GM21526 (cell line): ENCODE data around the gene SCGN.

ENCODE experiments used
- ATAC-seq: cut with Tn5 transposase; IDR thresholded peaks from one replicate; pipeline ENCODE4 v1.9.1; 2021; ENCODE audit warnings: moderate library complexity; ENCODE audit not compliant: unreplicated experiment, low FRiP score

The SCGN gene

DNA sequence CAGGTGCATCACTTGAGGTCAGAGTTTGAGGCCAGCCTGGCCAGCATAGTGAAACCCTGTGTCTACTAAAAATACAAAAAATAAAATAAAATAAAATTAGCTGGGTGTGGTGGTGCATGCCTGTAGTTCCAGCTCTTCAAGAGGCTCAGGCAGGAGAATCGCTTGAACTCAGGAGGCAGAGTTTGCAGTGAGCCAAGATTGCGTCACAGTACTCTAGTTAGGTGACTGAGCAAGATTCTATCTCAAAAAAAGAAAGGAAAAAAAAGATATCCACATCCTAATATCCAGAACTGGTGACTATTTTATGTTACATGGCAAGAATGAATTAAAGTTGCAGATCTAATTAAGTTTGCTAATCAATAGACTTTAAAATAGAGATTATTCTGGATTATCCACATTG is 32.5 kb downstream of the SCGN start:
- ATAC-seq = no peak

DNA sequence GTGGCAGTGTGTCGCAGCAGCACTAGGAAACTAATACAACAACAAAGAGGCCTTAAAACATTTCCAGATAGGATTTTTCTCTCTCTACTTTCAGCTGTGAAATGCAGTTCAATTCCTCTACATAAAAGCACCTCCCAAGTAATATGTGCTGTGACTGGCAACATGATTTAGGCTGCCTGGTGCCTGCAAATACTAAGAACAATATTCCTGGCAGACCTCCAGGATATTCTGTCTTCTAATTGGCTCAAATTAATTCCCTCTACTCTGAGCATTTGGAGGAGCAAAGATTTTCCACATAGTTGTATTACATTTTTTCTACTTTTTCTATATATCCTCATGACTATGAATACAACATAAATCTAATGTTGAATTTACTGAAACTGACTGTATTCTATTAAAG is 33.2 kb downstream of the SCGN start:
- no peak for ATAC-seq

DNA sequence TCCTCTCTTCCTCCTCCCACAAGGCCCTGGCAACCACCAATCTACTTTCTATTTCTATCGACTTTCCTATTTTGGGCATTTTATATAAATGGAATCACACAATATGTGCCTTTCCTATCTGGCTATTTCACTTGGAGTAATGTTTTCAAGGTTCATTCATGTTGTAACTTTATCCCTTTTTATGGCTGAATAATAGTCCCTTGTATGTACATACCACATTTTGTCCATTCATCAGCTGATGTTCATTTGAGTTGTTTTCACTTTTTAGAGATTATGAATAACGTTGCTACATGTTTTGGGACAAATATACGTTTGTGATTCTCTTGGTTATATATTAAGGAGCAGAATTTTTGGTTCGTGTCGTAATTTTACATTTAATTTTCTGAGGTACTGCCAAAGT is 33.9 kb downstream of the SCGN start:
- ATAC-seq = no peak

DNA sequence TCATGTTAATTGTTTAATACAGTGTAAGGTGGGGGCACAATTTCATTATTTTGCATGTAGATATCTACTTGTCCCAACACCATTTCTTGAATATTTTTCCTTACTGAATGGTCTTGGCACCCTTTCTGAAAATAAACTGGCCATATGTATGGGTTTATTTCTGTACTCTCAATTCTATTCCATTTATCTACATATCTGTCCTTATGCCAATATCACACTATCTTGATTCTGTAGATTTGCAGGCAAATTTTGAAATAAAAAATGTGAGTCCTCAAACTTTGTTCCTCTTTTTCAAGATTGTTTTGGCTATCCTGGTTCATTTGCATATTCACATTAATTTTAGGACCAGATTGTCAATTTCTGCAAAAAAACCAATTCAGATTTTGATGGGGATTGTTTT is 34.8 kb downstream of the SCGN start:
- no peak for ATAC-seq

DNA sequence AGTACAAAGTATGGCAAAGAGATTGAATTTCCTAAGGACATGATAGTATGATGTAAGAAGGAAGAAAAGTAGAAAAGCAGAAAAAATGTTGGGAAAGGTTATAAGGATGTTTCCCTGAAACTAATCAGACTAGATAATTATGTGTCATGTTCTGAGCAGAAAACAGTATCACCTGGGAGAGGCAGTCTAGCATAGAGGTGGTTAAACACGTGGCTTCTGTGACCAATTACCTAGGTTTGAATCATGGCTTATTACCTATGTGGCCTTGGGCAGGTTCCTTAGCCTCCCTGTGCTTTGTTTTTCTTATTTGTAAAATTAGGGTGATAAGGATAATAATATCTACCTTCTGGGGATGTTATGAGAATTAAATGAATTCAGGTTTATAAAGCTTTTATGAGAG is 38.0 kb downstream of the SCGN start:
- ATAC-seq = no peak

DNA sequence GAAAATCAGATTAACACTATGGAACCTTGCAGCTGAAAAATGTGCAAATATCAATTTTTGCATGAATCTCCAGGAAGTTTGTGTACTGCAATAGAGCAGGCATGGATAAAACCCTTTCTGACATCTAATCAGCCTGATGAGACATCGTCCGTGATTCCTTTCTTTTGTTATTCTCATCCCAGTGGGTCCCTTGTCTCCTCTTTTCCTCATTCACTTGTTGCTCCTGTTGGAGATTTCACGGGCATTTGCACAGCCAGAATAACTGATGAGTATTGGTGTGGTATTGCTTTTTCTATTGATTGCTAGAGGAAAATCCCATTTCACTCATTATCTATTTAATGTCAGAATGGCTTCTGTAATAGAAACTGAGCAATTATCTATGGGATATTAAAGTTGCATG is 39.9 kb downstream of the SCGN start:
- no peak for ATAC-seq

DNA sequence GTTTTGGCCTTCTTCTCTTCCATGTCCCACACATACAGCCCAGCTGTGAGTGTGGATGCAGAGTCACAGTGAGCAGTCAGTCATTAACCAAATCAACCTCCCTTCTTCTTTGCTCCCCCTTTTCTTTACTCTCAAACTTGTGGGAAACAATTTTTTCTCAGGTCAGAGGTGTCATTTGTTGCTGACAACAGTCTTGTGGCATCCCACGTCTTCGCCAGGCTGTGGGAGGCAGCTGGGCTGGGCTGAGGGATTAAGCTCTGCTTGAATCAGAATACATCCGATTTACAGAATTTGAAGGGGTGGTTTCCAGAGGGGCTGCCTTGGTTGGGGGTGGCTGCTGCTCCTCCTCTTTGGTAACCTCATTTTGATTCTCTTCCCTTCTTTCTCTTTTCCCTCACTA is 40.5 kb downstream of the SCGN start:
- ATAC-seq = no peak

DNA sequence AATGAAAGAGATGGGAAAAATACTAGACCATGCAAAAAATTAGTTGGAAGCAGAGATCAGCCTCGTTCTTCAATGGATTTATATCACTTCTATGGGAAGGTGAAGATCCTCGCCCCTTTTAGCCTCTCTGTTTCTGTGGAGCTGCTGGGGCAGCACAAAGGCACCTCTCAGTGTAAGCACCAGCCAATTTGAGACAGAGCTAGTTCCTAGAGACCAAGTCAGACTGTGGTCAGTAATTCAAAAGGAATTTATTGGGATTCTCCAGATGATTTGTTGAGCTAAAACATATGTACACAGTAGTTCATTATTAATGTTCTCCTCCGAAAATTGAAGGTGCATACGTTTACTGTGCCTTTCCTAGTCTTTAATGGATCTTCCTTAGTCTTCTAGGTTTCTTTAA is 42.4 kb downstream of the SCGN start:
- ATAC-seq = no peak

DNA sequence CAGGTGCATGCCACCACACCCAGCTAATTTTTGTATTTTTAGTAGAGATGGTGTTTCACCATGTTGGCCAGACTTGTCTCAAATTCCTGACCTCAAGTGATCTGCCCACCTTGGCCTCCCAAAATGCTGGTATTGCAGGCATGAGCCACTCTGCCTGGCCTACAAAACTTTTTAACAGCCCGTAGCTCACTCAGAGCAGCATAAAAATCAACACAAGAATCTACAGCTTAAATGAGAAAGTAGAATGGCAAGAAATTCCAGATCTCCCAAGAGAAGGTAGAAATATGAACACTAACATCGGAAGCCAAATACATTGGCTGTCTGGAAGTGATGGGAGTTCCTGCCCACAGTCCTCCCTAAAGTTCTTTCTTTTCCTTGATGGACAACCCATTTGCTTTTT is 43.7 kb downstream of the SCGN start:
- ATAC-seq = no peak

DNA sequence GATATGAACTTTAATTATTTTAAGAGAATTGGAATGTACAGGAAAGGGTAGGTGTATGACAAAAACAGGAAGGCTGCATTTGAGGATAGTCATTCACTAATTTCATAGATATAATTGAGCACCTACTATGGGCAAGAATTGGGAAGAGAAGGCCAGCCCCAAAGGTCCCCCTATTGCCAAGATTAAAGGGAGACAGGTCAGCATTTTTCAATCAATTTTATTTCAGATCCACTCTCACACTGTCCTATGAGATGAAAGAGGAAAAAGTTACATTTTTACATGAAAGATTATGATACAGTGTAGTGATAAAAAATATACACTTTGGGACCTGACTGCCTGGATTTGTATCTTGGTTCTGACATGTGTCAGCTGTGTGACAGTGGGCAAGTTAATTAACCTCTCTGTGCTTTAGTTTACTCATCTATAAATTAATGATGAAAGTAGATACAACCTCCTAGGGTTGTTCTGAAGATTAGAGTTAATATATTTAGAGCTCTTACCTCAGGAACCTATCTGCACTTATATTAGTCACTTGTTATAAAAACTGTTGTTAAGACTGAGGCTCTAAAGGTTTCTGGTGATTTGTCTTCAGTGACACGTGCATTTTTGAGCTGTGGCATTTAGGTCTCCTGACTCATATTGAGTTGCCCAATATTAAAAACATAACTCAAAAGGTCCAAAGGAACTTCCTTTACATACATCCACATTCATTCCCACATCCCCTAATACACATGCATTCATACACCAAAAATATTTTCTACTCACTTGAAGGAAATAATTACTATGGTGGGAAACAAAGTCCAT is 45.7 kb downstream of the SCGN start:
- ATAC-seq = no peak

DNA sequence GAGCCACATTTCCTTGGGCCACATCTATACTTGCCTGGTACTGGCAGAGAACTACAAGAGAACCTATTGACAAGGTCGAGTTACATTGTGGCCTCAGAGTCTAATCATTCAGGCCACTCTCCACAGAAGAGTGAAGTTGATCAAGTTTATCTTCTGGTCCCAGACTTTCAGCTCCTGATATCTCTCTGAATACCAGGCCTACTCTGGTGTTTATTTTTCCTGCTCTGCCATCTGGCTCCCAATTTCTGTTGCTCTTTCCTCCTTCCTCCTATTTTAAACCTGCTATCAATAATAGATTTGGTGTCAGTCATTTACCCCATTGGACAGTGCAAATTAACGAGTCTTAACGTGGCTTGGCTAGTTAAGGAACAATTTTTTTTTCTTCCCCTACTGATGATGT is 46.6 kb downstream of the SCGN start:
- ATAC-seq = no peak

DNA sequence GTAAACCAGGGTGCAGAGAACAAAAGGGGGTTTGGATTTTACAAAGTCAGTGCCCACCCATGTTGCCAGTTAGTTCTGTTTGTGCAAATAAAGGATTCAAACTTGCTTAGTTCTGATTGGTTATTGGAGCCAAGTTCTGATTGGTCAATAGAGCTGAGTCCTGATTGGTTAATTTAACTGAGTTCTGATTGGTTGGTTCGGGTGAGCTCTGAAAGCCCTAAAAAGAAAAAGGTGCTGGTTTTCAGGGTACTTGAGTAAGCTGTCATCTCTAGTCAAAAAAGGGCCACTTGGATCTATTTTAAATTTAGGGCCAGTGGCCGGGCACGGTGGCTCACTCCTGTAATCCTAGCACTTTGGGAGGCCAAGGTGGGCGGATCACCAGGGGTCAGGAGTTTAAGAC is 47.6 kb downstream of the SCGN start:
- no peak for ATAC-seq

DNA sequence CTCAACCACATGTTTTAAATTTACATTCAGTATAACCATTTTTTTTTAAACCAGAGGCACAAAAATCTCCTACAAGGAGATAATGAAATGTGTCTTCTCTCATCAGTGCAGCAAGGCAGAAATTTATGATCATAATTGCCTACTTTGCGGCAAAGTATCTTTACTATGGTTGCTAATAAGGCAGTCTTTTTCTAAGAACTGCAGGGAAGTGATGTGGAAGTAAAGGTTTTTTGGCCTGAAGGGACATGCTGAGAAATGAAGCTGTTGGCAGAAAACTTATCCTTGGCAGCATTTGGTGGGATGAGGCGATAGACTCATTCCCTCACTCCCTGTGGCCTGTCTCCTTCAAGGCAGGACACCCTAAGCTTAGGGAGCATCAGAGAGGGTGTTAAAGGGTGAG is 48.7 kb downstream of the SCGN start:
- ATAC-seq = no peak

DNA sequence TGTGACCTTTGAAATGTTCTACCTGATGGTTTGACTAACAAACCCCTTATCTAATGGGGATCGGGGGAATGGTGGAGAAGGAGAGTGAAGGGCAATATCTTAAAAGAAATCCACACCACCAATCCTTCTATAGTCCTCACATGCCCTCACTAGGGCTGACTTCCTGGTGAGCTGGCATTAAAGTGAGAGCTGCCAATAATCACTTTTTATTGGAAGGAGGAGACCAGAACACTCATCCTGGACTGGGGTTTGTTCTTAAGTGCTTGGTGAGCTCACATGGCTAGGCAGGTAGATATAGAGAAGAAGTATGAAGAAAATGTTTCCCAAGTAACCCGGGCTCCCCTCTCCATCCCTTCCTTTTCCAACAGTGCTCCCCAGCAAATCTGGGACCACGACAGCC is 49.8 kb downstream of the SCGN start:
- no peak for ATAC-seq

DNA sequence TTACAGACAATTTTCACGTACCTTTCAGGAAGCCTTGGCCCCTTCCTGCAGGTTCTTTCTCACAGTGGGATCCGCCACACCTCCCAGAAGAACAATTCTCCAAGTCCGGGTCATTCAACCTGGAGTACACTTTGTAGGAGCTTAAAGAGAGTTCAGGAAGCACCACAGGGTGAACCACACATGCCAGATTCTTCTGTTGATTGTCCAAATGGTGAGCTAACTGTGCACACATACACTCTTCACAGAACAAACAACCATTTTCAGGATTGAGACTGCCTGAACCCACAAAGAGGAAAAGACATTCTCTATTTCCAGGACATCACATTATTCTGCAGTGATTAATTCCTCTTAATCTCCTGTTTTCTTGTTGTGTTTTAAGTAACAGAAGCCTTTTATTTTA is 51.0 kb downstream of the SCGN start:
- ATAC-seq = no peak

DNA sequence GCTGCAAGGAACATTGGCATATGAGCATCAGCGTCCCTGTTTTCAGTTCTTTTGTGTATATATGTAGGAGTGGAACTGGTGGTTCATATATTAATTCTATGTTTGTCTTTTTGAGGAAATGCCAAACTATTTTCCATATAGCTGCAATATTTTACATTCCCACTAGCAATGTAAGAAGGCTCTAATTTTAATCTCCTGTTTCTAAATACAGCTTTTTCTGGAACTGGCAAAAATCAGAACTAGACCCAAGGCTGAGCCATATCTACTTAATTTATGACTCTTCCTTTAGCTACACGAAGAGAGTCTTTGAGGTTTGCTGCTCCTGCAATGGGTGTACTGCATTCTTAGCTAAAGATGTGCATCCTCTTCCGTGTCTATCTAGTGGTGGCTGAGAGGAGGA is 52.0 kb downstream of the SCGN start:
- ATAC-seq = no peak

DNA sequence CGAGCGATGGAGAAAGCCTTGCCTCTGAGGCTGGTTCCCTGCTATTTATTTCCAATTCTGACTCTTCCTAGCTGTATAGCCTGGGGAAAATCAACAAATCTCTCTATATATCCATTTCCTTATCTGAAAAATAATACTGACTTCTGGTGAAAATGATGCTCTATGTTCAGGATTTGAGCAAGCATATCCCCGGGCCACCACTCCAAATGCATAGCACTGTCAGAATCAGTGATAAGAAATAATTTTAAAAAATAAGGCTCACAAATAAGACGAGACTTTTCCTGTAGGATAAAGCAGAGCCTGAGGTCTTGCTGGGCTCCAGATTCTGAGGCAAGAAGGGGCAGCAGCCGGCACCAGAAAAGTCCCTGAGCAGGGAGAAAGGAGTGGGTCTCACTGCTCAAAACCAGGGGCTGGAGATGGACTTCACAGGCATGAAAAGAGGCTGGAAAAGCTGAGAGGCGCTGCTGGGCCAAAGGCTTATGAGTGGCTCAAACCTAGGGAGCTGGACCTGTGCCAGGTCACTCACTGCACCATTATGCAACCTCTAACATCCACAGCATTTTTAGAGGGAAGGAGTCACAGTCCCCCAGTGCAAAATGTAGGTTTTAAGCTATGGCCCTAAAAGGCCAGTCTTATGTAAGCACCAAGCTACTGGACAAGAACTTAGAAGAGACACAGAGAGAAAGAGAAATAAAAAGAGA is 54.4 kb downstream of the SCGN start:
- ATAC-seq = no peak

DNA sequence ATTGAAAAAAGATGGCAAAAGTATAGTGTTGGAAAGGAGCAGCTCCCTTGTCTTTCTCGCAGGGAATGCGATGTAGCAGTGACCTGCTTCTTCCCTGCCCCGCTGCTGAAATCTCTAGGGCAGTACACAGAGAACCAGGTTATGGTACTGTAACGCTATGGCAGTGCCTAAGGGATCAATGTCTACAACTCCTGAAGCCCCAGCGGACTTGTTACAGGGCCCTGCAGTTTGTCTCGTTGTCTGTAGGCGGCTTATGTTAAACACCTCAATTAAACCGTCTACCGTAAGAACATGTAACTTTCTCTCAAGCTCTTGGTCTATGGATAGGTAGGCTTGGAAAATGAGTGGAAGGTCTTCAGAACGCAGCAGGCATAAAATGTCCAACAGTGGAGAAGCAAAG is 57.7 kb downstream of the SCGN start:
- no peak for ATAC-seq

DNA sequence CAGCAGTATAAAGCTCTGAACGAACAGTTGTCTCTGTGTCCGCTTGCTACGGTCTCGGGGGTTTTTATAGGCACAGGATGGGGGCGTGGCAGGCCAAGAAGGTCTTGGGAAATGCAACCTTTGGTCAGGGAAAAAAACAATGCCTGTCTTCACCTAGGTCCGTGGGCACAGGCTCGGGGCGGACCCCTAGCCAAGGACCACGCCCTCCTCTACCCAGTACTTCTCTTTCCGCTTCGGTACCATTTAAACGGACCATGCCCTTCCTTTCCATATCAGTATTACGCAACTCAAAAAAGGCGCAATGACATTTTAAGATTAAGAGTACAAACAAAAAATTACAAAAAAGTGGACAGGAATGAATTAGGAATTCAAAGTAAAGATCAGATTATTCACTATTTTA is 58.3 kb downstream of the SCGN start:
- ATAC-seq = no peak

DNA sequence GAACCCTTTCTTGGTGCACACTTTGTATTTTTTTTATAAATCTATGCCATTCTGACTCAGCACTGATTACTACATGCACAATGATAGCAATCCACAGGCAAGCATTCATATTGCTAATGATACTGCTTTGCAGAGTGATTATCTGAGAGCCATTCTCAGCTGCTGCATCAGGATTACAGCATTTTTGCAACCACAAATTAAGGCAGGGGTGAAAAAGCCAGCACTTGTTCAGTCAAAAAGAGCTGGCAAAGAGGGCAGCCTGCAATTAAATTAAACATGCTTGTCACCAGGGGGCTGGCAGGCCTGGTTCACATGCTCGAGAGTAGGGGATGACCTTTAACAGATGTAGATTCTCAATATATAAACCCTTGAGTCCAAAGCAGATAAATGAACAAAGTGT is 61.8 kb downstream of the SCGN start:
- ATAC-seq = no peak

DNA sequence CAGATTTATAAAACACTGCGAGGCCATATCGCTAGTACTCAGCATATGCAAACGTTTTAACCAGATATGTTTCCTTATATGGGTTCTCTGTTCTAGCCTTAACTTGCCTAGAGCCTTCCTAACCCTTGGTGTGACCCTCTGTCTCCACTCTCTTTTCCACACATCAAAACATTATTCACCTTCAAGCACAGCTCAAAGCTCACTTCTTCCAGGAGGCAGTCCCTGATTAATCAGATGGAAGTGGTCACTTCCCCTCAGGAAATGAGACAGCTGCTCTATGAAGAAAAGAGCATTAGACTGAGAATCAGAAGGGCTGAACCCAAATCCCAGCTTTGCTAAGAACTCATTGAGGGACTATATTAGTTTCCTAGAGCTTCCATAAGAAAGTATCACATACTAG is 62.8 kb downstream of the SCGN start:
- no peak for ATAC-seq

DNA sequence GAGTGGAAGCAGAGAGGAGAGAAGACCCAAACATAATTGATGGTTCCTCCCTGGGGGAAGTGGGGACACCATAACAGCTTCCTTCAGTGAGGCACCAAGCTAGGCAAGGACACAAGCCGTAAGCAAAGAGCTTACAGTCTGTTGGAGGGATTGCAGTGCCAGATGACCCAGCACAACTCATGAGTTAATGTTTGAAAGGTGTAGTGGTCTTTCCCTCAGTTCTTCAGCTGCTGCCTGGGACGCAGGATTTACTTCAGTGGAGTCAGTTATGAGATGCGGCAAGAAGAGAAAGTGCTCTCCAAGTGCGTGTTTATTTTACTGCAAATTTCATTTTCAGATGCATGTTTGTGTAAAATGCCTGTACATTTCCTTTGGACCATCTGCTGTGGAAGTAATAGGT is 63.8 kb downstream of the SCGN start:
- ATAC-seq = no peak
